AG08396 (cell line): ENCODE measurements around the gene ARL11.
A peak's percentile ranks its signal among the peaks of the same experiment; 100 is the strongest.

Source experiments
- DNase-seq: peaks from one replicate; pipeline ENCODE4 v3.0.0; 2012; ENCODE audit warnings: low spot score, mixed read lengths

Gene ARL11

GRCh38 chr13:49649244-49649962, 21.1 kb downstream of the ARL11 start:
- peak; percentile 37 for DNase-seq

GRCh38 chr13:49649963-49650312, 21.6 kb downstream of the ARL11 start:
- no peak for DNase-seq

- DNase-seq = no peak
Observed at GRCh38 chr13:49651570-49652354, 23.5 kb downstream of the ARL11 start.

GRCh38 chr13:49652355-49653305, 24.3 kb downstream of the ARL11 start:
- DNase-seq = peak; percentile 40

- no peak for DNase-seq
Observed at GRCh38 chr13:49653478-49653877, 25.2 kb downstream of the ARL11 start.

GRCh38 chr13:49654011-49654410, 25.7 kb downstream of the ARL11 start:
- no peak for DNase-seq

GRCh38 chr13:49655906-49656305, 27.6 kb downstream of the ARL11 start:
- DNase-seq = no peak

GRCh38 chr13:49657241-49657641, 28.9 kb downstream of the ARL11 start:
- DNase-seq = no peak

- DNase-seq = no peak
Observed at GRCh38 chr13:49664606-49665005, 36.3 kb downstream of the ARL11 start.

- peak; percentile 52 for DNase-seq
Observed at GRCh38 chr13:49667773-49668172, 39.5 kb downstream of the ARL11 start.

GRCh38 chr13:49669735-49670309, 41.5 kb downstream of the ARL11 start:
- DNase-seq = peak; percentile 83

- no peak for DNase-seq
Observed at GRCh38 chr13:49670828-49671227, 42.5 kb downstream of the ARL11 start.

GRCh38 chr13:49676581-49677298, 48.4 kb downstream of the ARL11 start:
- DNase-seq = no peak

- no peak for DNase-seq
Observed at GRCh38 chr13:49678191-49678914, 50.0 kb downstream of the ARL11 start.

- DNase-seq = no peak
Observed at GRCh38 chr13:49679246-49679645, 50.9 kb downstream of the ARL11 start.

GRCh38 chr13:49681842-49682435, 53.6 kb downstream of the ARL11 start:
- peak; percentile 51 for DNase-seq
